GOT3 (cell line): Measurements from ENCODE around the gene GPR84.
"Not testable (repeated sequence)": the region's sequence is repeated elsewhere in the genome, so short reads cannot be mapped to it uniquely, and the experiment has no call there.

Source experiments
- DNase-seq: peaks from one replicate; lab custom pipeline; 2025; ENCODE audit warnings: mixed read lengths; lab: John Stamatoyannopoulos, UW

The GPR84 gene

DNA sequence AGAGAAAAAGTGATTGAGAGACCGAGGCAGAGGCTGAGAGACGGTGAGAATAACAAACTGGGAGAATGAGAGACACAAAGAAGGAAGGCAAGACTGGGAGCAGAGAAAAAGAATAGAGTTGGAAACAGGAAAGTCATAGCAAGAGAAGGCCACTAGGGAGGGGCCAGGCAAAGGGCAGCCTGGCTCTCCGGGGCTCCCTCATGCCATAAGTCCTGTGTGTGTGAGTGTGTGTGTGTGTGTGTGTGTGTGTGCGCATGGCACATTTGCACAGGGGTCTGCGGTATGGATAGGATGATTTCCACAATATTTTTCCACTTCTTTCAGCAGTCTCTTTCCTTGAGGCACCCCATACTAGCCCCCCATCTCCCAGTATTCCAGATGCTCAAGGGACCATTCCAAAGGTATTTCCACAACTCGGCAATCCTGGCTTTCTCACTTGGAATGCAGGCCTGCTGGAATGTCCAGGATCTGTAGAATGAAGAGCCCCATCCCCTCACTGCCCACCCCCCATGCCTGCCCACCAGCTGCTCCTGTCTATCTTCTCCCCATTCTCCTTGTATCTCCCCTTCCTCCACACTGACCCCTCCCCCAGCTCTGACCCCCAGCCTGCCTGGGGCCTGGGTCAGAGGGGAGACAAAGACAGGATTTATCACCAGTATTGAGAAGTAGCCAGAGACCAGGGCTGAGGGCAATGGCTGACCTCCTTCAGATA is 9.0 kb downstream of the GPR84 start:
- DNase-seq, result no peak

DNA sequence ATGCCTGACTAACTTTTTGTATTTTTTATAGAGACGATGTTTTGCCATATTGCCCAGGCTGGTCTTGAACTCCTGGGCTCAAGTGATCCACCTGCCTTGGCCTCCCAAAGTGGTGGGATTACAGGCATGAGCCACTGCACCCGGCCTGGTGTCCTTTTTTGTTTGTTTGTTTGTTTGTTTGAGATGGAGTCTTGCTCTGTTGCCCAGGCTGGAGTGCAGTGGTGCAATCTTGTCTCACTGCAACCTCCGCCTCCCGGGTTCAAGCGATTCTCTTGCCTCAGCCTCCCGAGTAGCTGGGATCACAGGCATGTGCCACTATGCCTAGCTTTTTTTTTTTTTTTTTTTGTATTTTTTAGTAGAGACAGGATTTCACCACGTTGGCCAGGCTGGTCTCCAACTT is 10.0 kb downstream of the GPR84 start:
- not testable (repeated sequence) for DNase-seq

DNA sequence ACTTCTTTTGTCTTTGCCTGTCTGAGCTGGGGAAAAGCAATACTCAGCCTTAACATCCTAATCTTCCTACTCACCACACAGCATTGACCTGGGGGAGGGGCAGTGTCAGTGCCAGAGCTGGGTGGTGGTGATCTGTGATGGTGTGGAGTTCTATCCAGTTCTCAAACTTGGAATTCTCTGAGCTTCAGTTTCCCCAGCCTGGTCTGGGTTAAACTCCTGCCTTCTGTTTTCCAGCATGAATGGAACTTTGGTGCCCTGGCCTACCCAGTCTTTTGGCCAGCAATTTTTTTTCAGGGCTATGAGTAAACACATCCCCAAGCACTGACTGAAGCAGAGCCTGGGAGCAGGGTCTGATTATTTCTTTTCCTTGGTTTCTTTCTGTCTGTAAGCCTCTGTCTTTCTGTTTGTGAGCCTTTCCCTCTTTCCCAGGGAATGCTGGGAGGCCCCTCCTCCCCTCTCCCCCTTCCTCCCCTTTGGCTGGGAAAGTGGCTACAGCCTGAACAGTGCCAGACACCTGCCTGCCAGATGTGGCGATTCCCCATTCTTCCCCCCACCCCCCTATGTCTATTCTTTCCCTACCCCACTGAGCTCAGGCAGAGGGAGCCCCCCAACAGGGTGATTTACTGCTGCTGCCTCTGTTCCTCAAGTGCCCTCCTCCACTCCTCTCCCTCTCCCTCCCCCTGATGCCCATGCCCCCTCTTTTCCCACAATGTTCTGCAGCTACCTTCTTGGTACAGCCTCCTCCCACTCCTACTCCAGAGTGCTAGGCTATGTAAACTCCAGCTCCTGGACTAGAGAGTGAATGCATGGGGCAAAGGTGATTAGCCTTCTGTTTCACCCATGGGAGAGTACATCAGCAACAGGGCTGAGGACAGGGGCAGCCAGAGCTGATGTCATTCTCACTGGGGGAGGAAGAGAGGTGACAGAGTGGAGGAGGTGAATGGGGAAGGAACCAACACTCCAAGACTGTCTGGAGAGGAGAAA is 11.1 kb downstream of the GPR84 start:
- DNase-seq, result no peak

DNA sequence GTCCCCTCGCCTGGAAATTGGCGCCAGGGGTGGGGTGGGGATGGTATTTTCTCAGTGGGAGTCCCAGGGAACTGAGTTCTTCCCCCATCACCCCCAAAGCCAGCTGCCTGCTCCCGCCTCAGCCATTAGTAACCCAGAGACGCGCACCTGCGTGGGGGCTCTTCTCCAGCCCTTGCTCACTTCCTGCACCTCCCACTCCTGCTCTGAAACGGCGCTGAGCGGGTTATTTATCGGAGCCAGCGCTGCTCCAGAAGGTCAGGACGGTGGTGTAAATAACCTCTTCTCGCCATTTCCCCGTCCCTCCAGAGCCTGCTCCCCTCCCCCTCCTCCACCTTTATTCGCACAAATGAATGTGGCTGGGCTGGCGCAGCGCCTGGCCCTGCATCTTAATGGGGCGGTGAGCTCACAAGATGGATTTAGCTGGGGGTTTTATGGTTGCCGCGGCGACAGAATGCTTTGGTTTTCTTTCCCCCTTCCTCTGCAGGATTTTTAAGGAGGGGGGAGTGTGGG is 12.2 kb downstream of the GPR84 start:
- DNase-seq, result no peak

DNA sequence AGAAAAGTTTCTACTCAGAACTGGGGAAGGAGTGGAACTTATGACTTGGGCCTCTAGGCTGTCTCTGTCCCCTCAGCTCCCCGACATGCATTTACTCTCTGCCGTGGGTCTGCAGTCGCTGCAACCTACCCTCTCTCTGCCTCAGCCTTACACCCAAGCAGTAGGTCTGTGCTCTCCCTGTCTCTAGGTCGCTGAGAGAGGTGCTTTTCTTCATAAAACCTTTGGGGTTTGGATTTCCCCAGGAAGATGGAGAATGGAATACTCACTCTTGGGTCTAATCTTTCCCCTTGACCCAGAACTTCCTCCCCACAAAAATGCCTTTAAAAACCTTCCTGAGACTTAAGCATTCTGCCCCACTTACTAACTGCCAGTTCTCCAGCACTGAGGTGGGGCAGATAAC is 12.9 kb downstream of the GPR84 start:
- no peak for DNase-seq

DNA sequence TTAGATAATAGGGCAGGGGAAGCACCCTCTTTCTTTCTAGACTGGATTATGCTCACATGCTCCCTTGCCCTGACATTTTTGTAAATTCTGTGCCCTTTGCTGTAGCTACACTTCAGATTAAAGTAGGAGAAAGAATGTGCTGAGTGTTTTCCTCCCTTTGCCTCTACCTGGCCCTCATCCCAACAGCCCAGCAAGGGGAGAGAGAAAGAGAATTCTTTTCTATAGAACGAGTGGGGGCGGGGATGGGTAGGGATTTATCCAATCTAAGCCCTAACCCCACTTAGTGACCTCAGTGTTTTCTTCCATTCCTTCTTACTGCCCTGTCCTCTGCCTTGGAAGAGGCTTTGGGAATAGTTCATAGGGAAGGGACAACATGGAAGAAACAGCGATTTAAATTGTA is 13.5 kb downstream of the GPR84 start:
- no peak for DNase-seq

DNA sequence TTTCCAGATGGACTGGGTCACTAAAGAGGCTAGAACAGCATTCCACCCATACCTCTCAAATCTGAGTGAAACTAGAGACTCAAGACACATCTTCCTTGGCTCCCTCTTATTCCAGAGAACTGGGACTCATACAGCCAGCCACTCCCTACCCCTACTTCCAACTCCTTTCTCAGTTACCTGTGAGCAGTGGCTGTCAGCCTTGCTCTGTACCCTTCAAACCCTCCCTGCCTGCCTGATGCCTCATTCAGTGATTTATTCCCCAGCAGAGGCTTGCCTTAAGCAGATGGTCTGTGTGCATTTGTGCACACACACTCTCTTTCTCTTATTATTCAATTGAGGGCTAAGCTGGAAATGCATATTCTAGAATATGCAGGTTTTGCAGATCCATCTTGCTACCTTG is 14.6 kb downstream of the GPR84 start:
- DNase-seq, result no peak

DNA sequence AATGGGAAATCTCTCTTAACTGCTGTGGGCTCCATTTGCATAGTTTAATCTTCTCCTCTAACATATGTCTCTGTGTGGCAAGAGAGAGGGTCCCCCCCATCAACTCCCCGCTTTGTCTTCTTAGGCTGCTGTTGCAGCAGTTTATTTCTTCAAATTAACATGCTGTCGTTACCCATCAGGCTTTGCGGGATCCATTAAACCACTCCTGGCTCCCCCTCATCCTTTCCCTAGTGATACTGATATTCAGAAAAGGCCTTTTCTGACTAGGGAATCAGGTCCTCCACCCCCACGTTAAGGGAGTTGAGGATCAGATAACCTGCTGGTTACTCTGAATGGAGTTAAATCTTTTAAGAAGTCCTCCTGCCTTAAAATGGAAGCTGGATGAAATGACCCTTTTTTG is 15.2 kb downstream of the GPR84 start:
- no peak for DNase-seq

DNA sequence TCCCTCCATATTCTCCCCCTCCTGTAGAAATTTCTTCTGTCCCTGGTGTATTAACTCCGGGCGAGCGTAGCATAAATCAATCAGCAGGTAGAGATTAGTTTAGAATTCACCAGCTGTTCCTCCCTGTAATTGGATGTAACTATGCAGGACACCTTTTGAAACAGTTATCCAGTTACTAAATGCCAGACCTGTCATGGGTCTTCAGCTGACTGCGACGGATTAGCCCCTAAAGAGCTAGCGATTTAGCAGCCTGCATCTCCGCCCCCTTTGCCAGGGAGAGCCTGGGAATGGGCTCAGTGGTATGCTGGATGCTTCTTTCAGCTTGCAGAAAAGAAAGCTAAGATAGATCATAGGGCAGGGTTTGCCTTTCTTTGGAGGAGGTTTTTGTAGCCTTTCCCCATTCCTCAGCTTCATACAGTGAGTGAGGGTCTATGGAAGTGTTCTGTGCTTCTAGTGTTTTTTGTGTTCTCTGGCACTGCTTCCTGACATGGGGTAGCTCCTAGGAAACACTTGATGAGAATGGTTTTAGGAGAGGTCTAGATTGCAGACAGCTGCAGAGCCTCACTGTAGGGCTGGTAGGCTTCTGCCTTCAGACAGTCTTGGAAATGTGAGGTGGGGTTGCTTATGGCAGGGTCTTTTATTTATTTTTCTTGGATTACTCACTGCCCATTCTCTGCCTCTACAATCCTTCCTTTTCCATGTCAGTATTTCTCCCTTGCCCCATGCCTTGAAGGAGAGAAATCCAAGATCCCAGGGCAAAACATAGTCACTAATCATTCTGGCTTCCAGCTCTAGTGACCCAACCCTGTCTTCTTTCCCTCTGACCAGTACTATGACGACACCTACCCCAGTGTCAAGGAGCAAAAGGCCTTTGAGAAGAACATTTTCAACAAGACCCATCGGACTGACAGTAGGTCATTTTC is 22.6 kb downstream of the GPR84 start:
- DNase-seq, result no peak

DNA sequence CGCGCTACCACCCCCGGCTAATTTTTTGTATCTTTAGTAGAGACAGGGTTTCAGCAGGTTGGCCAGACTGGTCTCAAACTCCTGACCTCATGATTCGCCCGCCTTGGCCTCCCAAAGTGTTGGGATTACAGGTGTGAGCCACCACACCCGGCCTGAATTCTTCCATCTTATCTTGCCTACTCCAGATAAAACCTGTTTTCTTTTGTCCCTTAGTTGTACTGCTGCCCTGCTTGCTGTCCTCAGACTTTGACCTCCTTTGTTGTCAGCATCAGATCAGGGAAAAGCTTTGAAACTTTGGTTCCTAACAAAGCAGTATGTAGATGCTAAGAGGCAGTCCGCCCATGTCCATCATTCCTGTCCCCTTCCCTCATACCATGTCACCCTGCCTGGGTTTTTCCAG is 23.4 kb downstream of the GPR84 start:
- no peak for DNase-seq

DNA sequence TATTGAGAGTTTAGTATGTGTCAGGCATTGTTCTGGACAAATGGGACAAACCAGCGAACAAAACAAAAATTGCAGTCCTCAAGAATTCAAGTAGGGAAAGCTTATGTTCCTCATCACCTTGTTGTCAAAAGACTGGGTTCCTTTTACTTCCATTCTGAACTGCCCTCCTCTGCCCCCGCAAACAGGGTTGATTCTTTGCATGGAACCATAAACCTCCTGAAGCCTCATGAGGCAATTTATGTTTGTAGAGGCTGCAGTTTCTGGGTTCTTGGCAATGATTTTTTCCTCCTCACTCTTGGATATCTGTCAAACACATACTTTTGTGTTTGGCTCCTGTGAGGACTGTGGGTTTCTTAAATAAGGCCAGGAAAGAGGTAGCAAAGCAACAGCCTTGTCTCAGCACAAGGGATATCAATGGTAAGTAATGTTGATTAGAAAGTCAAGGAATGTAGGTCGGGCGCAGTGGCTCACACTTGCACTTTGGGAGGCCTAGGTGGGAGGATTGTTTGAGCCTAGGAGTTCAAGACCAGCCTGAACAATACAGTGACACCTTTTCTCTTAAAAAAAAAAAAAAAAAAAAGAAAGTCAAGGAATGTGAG is 25.5 kb downstream of the GPR84 start:
- DNase-seq, result no peak

DNA sequence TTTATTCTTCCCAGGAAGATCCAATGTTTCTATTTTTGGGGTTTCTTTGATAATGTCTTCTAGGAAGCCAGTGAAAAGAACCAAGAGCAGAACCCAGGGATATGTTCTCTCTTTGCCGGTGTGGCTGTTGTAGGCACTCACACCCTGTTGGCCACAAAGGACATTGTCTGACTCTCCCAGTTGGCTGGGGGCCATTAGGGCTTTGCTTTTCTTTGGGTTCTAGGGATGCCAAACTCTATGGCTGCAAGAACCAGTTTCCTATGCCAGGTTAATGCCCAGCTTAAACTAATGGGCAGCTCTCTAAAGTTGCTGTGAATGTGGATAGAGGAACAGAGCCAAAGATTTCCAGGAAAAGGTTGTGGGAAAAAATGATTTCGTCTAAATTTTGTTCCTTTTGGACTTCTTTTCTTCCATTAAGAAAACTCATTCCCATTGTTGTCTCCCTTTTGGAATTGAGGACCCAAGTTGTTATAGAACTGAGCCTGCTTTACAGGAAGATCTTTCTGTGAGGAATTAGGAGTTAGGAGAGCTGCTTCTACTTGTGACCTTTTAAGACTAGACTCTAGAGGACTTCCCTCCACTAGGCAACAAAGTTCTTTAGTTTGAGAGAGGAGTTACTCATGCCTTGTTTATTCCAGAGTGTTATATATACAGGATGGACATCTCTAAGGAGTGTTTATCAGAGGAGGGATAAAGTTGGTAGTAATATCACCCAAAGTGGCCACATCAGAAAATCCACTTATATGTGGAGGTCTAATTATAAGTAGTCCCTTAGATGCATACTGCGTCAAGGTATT is 26.2 kb downstream of the GPR84 start:
- DNase-seq, result no peak

DNA sequence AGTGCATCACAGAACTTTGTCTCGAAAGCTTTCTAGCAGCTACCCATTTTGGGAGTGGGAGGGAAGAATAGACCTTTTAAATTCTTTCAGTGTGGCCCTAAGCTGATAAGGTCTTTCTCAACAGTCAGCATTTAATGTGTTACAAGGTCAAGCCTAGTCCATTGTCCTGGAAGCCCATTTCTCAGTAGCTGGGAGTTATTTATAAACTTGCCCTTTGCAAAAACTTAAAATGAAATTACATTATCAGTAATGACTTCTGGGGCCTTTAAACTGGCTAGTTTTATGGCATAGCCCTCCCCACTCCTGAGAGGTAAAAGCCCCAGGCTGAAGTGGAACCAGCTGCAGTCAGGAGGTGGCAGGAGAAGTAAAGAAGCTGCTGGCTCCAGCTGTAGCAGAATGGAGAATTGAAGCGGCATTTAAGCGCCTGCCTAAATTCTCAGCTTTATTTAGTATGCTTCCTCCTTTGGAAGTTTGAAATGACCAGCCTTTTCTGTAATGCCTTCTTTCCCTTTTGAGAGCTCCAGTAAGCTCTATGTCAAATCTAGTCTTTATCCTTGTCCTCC is 26.9 kb downstream of the GPR84 start:
- no peak for DNase-seq

DNA sequence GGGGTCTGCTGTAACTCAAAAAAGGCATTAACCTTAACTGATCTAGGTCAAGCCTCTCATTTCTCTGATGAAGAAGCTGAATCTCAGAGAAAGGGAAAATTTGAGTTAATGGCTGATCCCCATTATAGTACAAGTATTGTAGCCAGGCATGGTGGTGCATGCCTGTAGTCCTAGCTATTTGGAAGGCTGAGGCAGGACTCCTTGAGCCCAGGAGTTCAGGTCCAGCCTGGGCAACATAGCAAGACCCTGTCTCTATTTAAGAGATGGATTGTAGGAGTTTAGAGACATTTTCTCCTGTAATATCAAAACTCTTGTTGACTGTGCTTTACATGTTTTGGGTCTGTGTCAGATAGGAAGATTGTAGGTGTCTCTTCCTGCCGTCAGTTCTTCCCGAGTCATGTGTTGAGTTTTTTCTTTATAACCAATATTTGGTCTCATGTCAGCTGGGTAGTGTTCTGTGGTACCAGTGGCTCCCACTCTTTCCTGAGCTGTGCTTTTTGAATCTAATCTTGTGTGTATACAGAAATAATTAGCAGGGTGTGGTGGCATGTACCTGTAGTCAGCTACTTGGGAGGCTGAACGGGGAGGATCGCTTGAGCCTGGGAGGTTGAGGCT is 30.8 kb downstream of the GPR84 start:
- no peak for DNase-seq

DNA sequence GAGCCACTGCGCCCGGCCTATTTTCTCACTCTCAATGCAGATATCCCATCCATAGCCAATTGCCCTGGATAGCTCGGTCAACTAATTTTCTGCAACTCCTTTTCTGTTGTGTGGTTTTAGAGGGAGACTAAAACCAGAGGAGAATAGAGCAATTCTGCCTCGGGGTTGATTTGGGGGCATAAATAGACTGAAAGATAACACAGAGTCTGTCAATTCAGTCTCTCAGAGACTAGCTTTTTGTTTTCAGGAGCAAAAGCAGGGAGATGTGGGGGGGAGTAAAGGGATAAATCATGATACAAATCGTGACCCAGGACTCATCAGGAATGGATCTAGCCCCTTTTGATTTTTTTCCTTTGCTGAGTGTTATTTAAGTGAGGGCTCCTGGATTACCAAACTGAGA is 32.8 kb downstream of the GPR84 start:
- DNase-seq, result no peak

DNA sequence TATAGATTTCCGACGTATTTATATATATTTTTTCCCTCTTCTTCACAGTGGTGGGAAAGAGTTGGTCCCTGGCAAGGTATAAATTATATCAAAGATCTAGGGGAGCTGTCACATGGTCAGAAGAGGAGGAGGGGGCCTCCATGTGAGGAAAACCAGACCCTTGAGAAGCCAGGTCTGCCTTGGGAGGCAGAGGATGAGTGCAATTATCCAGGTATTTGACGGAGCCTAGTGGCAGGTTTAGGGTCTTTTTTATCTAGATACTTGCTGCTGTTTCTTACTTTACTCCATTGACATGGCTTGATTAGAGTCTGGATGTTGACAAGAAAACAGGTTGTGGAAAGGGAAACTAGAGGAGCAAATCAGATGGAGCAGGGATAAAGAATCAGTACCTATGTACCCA is 33.8 kb downstream of the GPR84 start:
- DNase-seq, result no peak

DNA sequence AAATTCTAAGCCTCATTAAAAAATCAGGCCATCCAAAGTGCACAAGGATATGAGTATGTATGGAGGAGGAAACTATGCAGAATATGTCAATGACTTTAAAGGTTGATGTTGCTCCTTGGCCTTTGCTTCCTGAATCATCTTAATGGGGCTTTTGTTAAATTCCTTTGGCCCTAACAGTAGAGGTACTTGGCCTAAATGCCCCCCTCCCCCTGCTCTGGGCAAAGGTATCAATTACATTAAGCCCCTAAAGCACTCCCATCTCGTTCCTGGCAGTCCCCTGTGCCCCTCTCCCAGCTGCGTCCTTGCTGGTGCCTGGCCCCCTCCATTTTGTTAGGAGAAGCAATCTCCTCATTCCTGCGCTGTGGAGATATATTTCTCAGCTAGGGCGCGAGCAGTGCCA is 34.5 kb downstream of the GPR84 start:
- no peak for DNase-seq

DNA sequence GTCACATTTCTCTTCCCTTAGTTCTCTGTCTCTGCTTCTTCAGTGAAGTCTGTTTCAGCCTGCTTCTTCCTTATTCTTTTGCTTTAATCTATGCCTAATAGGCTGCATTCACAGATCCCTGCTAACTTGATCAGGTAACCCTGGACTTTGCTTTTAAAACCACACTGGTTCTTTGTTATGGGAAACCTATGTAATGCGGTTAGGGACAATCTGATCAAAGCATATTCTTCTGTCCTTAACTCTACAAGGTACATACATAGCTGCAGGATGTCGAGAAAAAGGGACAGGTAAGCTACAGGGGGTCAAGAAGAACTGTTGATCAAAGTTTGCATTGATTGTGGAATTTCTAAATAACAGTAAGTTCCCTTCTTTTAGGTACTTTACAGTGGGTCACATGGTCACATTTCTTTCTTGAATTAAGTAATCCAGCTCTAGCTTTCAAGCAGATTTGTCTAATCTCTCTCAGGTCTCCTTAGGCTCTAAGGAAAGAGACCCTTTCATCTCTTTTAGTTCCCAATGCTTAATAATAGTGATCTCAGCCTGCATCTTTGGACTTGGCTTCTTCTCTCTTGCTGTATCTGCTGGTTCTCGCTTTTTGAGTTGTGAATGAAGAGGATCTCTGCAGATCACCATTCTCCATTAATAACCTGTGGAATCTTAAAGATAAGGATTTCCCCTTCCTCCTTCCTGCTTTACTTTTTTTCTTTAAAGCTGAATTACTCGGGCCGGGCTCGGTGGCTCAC is 35.5 kb downstream of the GPR84 start:
- DNase-seq, result no peak

DNA sequence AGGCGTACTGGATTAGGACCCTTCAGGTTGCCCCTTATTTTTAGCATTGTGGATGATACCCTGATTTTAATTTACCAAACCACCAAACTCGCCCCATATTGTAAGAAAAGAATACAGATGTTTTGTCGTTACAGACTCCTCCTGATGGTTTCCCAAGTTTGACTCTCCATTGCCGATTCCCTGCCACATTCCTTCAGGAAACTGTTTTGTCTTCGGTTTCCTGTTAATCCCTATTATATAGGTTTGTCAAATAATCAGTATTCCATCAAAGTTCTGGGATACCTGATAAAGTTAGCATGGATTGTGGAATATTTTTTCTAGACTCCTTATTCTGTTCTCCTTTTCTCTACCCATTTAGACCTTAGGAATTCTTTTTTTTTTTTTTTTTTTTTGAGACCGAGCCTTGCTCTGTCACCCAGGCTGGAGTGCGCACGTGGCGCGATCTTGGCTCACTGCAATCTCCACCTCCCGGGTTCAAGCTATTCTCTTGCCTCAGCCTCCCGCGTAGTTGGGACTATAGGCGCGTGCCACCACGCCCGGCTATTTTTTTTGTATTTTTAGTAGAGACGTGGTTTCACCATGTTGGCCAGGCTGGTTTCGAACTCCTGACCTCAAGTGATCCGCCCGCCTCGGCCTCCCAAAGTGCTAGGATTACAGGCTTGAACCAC is 38.7 kb downstream of the GPR84 start:
- not testable (repeated sequence) for DNase-seq
